Stimulated activated naive CD4-positive, alpha-beta T cell (primary cell): ENCODE results near the gene CDH23.

Experiments
- DNase-seq, 6 experiments: peaks; one replicate each; lab custom pipeline; 2025; lab: John Stamatoyannopoulos, UW

The CDH23 gene

GRCh38 chr10:71835671-71836595 is 439.2 kb downstream of the CDH23 start:
- DNase-seq, result no peak

DNA sequence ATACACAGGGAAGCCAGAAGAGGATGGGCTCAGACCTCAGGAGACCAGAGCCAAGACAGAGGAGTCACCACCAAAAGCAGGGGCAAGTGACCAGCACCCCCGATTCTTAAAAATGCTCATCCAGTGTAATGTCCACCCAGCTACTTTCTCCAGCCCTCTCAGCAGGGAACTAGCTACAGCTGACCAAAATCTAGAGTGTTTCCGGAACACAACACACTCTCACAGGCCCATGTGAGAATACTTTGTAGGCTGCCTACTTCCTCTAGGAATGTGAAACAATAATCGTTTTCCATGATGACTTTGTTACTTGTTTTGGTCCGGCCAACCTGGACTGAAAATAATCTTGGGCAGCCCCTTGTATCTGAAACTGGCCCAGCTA is 439.9 kb downstream of the CDH23 start:
- no peak for DNase-seq

DNA sequence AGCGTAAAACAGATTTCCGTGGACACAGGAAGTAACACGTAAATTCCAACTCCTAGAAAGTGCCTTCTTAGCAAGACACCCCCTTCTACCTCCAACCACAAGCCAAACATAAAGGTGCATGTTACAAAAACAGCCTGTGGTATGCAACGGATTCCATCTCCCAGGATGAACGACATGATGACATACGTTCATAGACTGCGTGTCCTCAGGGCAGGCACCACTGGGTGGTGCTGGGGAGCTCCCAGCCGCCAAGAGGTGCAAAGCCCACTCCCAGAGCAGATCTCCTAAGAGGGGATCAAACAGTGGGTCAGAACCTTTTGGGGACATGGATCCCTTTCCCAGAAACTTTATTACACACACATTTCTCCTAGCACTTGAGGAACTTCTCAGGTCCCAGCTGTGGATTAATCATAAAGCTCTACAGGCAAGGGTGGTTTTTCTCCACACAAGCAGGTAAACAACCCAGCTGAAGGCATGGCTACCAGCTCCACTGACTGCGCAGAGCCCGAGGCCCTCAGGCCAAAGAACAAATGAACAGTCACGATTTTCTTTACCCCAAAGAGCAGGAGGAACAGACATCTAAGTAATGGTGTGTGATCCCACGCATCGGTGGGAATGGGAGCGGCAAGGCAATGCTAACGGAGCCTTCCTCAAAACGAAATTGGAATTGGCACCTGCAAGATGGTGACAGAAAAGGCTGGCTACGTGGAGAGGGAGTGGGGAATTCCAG is 440.5 kb downstream of the CDH23 start:
- DNase-seq, result peak in 1 of 6 experiments; percentile 20

- DNase-seq, result no peak
Observed at GRCh38 chr10:71838264-71839211, 441.8 kb downstream of the CDH23 start.

GRCh38 chr10:71840177-71840957 is 443.6 kb downstream of the CDH23 start:
- no peak for DNase-seq

- no peak for DNase-seq
Observed at GRCh38 chr10:71840958-71841335, 444.2 kb downstream of the CDH23 start.

DNA sequence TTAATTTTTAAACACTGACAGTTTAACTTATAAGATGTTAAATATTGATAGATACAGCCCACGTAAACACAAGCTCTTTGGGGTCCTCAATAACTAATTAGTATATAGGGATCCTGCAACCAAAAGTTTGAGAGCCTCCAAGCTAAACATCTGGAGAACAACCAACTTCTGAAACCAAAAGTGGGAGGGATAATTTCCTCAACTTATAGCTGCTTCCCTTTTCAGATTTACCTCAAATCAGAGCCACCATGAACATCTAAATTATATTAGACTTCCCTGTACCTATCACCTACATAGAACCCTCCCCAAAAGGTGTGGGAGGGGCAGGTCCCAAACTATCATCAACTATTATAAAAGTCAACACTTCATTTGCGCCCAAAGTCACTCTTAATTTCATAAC is 445.7 kb downstream of the CDH23 start:
- no peak for DNase-seq

DNA sequence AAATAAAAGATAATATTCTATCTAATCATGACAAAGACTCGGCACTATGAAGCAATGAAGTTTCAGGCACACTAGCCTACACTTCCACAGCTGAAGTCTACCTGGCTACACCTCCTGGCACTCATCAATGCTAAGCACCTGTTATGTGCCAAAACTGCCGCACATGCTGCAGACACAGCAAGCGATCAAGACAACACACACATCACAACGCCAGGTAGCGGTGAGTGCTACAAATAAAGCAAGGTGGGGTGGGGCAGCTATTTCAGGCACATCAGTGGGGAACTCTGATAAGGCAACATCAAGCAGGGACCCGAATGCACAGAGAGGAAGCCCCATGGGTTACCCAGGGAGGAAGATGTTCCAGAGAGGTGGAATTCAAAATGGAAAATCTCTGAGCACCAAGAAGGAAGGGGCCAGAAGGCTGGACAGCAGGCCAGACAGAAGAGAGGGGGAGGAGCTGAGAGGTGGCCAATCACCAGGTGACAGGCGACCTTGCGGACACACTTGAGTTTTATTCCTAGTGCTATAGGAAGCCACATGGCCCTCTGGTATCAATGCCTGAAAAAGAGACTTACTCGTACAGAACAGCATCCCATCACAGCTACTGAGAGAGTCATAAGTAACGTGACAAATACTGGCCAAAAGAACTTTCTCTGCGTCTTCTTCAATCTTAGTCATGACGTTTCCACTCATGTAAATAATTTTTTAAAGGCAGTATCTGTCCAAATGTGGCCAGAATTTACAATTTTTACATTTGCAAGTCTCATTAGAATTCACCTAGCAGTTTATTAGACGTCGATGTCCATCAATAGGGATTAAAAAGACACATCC is 446.4 kb downstream of the CDH23 start:
- DNase-seq, result no peak

DNA sequence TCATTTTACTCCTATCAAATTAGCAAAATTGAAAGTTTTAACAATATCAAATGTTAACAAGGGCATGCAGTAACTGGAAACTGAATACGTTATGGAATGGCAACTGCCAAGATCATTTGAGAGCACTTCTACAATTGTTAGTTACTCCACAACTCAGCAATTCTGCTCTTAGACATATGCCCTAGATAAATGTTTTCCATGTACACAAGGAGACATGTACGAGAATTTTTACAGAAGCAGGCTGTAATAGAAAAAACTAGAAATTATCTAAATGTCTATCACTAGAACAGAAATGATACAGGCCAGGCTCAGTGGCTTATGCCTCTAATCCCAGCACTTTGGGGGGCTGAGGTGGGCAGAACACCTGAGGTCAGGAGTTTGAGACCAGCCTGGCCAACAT is 447.4 kb downstream of the CDH23 start:
- no peak for DNase-seq

GRCh38 chr10:71844695-71845094 is 448.0 kb downstream of the CDH23 start:
- DNase-seq, result no peak

- no peak for DNase-seq
Observed at GRCh38 chr10:71845410-71846405, 449.0 kb downstream of the CDH23 start.

- no peak for DNase-seq
Observed at GRCh38 chr10:71846816-71847215, 450.1 kb downstream of the CDH23 start.

GRCh38 chr10:71847418-71847817 is 450.7 kb downstream of the CDH23 start:
- no peak for DNase-seq

DNA sequence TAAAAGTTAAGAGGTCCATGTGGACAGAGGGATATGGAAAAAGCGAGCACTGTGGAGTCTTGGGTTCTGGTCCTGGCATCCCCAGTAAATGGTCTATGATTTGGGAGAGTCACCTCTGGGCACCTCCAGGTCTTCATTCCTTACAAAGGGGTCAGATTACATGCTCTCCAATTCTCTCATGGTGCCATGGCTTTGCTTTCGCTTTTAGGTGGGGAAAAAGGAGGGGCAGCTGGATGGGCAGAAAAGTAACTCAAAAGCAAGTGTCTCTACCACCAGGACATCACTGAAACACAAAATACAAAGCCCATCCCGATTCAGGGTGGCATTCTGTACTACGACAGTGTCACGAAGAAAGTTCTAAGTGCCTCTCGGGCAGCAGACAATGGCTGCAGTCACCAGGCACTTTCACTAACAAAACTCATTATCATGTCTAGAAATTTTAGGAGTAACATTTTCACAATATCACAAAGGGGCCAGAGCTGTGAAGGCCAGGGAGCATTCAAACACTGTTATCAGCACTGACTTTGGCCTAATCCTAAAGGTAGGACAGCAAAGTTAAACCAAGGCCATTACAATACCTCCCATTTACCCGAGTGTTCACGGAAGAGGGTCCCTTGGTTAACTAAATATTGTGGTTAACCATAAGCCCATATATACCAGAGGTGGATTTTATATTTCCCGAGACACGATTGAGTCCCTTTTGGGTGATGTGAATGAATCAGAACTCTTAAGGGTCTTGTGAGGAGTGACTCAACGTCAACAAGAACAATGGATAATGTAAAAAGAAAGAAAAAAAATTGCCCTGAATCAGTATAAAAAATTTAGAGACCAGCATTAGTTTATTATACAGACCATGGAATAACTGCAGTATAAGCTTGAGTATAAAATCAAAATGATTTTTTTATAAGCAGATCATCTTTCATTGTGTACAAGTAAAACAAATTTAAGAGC is 451.9 kb downstream of the CDH23 start:
- DNase-seq, result no peak

- DNase-seq, result no peak
Observed at GRCh38 chr10:71849461-71849908, 452.8 kb downstream of the CDH23 start.

DNA sequence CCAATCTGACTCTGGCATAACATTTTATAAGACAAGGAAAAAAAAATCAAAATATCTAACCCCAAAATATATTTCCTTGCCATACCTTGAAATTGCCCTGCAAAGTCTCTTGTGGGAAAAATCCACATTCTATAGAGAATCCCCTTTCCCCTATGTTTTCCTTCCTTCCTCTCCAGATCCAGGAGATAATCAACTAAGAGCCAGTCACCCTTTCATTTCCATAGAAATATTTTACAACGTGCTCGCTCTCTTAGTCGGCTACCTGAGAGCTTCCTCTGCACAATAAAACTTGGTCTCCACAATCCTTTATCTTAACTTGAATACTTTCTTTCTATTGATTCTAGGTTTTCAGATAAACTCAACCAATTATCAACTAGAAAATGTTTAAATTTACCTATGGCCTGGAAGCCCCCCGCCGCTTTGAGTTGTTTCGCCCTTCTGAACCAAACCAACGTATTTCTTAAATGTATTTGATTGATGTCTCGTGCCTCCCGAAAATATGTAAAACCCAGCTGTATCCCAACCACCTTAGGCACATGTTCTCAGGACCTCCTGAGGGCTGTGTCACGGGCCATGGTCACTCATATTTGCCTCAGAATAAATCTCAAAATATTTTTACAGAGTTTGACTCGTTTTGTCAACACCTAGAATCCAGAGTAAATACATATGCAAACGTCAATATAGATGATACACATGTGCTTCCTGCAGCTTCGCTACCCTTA is 453.5 kb downstream of the CDH23 start:
- DNase-seq, result peak in 1 of 6 experiments; percentile 54
